Fibroblast of lung (primary cell): ENCODE measurements around the gene STK11IP. TPM values are rescaled to one million over a fixed set of nuclear protein-coding genes. Genes with fewer than 3 reads are reported as not detected.

ENCODE experiments used
- DNase-seq, 2 donors: peaks; one replicate each; pipeline versions ENCODE4 v3.0.0 to v3.0.0-alpha.2; 2010; ENCODE audit warnings: low read depth in 2 of 2
- H2AFZ ChIP-seq: 2 replicates; pipeline ENCODE4 v1.5.1; 2012; ENCODE audit warnings: low read length, control low read depth, inconsistent platforms
- H3K27ac ChIP-seq: 2 replicates; pipeline ENCODE4 v1.5.1; 2011; ENCODE audit warnings: low read length, control low read depth; ENCODE audit not compliant: insufficient read depth
- H3K27me3 ChIP-seq: 2 replicates; pipeline ENCODE4 v1.5.1; 2011; ENCODE audit warnings: mild to moderate bottlenecking, low read length; ENCODE audit not compliant: control insufficient read depth, insufficient read depth
- H3K36me3 ChIP-seq: 2 replicates; pipeline ENCODE4 v1.5.1; 2011; ENCODE audit warnings: low read length; ENCODE audit not compliant: control insufficient read depth, insufficient read depth
- H3K4me1 ChIP-seq: 2 replicates; pipeline ENCODE4 v1.5.1; 2011; ENCODE audit warnings: low read length; ENCODE audit not compliant: control insufficient read depth, insufficient read depth; ENCODE audit errors: extremely low read depth
- H3K4me2 ChIP-seq: 2 replicates; pipeline ENCODE4 v1.5.1; 2011; ENCODE audit warnings: low read length, control low read depth; ENCODE audit not compliant: insufficient read depth; ENCODE audit errors: extremely low read depth
- H3K4me3 ChIP-seq, 4 experiments: fragments of 200-600 bp in 1 of 4; sonication (generic) in 1 of 4; replicated peaks in 1 of 4; 2 replicates each; pipeline ENCODE4 v1.5.1; 2011 to 2016; ENCODE audit warnings: low read length in 4 of 4, low read depth in 3 of 4, mild to moderate bottlenecking in 3 of 4, control low read depth in 2 of 4, inconsistent platforms in 1 of 4, mixed read lengths in 1 of 4; ENCODE audit not compliant: insufficient read depth in 1 of 4; ENCODE audit errors: control extremely low read depth in 1 of 4
- H3K79me2 ChIP-seq: 2 replicates; pipeline ENCODE4 v1.5.1; 2012; ENCODE audit warnings: mild to moderate bottlenecking, low read length, inconsistent platforms; ENCODE audit not compliant: control insufficient read depth, insufficient read depth
- H3K9ac ChIP-seq: 2 replicates; pipeline ENCODE4 v1.5.1; 2011; ENCODE audit warnings: mild to moderate bottlenecking, low read length, control low read depth; ENCODE audit not compliant: insufficient read depth
- H3K9me3 ChIP-seq: 2 replicates; pipeline ENCODE4 v1.5.1; 2012; ENCODE audit warnings: low read depth, low read length; ENCODE audit not compliant: control insufficient read depth, insufficient read depth
- H4K20me1 ChIP-seq: 2 replicates; pipeline ENCODE4 v1.5.1; 2011; ENCODE audit warnings: low read length; ENCODE audit not compliant: control insufficient read depth, insufficient read depth; ENCODE audit errors: extremely low read depth
- EZH2 ChIP-seq: IDR thresholded peaks from 2 replicates; pipeline ENCODE4 v1.5.1; 2012; ENCODE audit warnings: low read length, control low read depth, mild to moderate bottlenecking; ENCODE audit errors: missing control alignments
- polyA plus RNA-seq, 2 donors: library from polyadenylated mRNA; depleted of rRNA in 1 of 2; stranded (reverse) in 1 of 2; unstranded in 1 of 2; fragments of >200 nt; gene quantifications; 2 replicates each; pipeline ENCODE4 v1.2.1, GENCODE V29; 2011 to 2012; ENCODE audit warnings: missing spikeins in 1 of 2
- total RNA-seq: library from RNA; depleted of rRNA; stranded (reverse); fragments of >200 nt; gene quantifications from 2 replicates; pipeline ENCODE4 v1.2.1, GENCODE V29; 2014
- TF ChIP-seq, protein P1 (sequence below), 2 donors: IDR thresholded peaks in 1 of 2; conservative IDR thresholded peaks in 1 of 2; 1 replicate in 1 of 2; 2 replicates in 1 of 2; pipeline ENCODE4 v1.5.1; 2011 to 2012; ENCODE audit warnings: low read length in 2 of 2, control low read depth in 1 of 2, inconsistent platforms in 1 of 2, low read depth in 1 of 2, mild to moderate bottlenecking in 1 of 2

The STK11IP gene
- total and polyA plus RNA-seq, 2 donors (not counting 1 experiment from before 2014, with no cell fraction given) = 5.6 to 16.8 TPM

DNA sequence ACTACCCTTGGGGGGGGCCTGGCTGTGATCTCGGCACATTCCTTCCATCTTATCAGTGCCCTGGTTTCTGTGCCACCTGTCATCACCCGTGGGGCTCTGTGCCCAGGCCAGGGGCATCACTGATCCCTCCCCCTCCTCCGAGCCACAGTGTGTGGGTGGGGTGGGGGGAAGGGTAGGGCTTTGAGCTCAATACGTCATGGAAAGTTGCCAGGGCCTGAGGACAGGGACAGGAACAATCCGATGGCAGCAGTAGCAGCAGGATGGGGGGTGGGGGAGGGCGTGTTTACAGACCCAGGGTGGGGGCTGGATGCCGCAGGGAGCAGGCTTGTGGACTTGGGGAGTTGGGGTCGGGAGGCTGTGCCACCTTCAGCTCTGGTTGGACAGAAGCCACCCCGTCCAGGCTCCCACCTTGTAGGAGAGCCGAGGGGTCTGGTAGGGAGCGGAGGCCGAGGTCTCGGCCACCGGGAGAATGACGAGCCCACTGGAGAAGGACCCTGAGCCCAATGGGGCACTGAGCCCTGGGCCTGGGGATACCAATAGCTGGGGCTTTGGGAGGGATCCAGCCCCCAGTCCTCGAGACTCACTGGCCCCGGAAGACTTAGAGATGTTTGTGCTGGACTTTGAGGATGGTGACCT, 33.2 kb downstream of the STK11IP start:
- Histone ChIP-seq H3K27ac (no peak overlapping the region), H3K9ac (no peak overlapping the region), H2AFZ (no peak overlapping the region), H3K79me2 (no peaks in the 10 kb centered on the region), H4K20me1 (no peaks in the 10 kb centered on the region), H3K4me2 (no peak overlapping the region), H3K36me3 (no peaks in the 10 kb centered on the region), H3K4me1 (no peaks in the 10 kb centered on the region), H3K4me3 (no peak overlapping the region), H3K27me3 (peaks cover 5% of the 10 kb centered on the region), H3K9me3 (no peaks in the 10 kb centered on the region)
- no peak for DNase-seq
- no peak for TF ChIP-seq EZH2
- TF ChIP-seq, protein P1, sequence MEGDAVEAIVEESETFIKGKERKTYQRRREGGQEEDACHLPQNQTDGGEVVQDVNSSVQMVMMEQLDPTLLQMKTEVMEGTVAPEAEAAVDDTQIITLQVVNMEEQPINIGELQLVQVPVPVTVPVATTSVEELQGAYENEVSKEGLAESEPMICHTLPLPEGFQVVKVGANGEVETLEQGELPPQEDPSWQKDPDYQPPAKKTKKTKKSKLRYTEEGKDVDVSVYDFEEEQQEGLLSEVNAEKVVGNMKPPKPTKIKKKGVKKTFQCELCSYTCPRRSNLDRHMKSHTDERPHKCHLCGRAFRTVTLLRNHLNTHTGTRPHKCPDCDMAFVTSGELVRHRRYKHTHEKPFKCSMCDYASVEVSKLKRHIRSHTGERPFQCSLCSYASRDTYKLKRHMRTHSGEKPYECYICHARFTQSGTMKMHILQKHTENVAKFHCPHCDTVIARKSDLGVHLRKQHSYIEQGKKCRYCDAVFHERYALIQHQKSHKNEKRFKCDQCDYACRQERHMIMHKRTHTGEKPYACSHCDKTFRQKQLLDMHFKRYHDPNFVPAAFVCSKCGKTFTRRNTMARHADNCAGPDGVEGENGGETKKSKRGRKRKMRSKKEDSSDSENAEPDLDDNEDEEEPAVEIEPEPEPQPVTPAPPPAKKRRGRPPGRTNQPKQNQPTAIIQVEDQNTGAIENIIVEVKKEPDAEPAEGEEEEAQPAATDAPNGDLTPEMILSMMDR (conservative IDR thresholded peaks at IDR 0.05 in 1 of 2, IDR thresholded peaks at IDR 0.05 in 1 of 2; ENCODE audit: low read depth in 1 of 2, low read length in 2 of 2) = no peak

DNA sequence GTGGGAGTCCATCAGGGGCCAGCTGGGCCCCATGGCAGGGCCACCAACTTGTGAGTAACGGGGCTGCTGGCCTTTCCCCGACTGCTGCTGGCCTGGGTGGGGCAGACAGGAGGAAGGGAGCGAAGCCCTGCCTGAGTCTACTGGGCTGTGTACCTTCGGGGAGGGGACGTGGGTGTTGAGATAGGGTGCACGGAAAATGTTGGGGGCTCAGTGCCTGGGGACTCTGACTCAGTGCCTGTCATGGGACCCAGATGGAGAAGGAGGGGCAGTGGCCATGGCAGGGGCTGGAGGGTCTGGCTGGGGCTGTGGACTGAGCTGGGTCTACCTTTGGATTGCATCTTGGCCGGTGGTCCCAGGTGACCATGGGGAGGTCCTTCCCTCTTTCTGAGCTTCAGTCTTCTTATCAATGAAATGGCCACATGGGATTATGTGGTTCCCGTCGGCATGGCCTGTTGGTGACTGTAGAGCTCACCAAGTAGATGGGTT, 33.8 kb downstream of the STK11IP start:
- Histone ChIP-seq H3K79me2 (no peaks in the 10 kb centered on the region), H3K4me3 (no peak overlapping the region), H3K4me1 (no peaks in the 10 kb centered on the region), H4K20me1 (no peaks in the 10 kb centered on the region), H3K27ac (no peak overlapping the region), H3K9ac (no peak overlapping the region), H3K36me3 (no peaks in the 10 kb centered on the region), H3K4me2 (no peak overlapping the region), H3K27me3 (peaks cover 5% of the 10 kb centered on the region), H3K9me3 (no peaks in the 10 kb centered on the region), H2AFZ (no peak overlapping the region)
- TF ChIP-seq, protein P1 (conservative IDR thresholded peaks at IDR 0.05 in 1 of 2, IDR thresholded peaks at IDR 0.05 in 1 of 2; ENCODE audit: low read depth in 1 of 2, low read length in 2 of 2) = no peak
- no peak for TF ChIP-seq EZH2
- no peak for DNase-seq

GRCh38 chr2:219631904-219632759, 34.5 kb downstream of the STK11IP start:
- H3K4me3 ChIP-seq = no peak overlapping the region
- H3K27ac ChIP-seq = no peak overlapping the region
- no peaks in the 10 kb centered on the region for H3K9me3 ChIP-seq
- TF ChIP-seq EZH2 = no peak
- TF ChIP-seq, protein P1 (conservative IDR thresholded peaks at IDR 0.05 in 1 of 2, IDR thresholded peaks at IDR 0.05 in 1 of 2; ENCODE audit: low read depth in 1 of 2, low read length in 2 of 2) = no peak
- DNase-seq = no peak
- H3K9ac ChIP-seq = no peak overlapping the region
- H4K20me1 ChIP-seq = no peaks in the 10 kb centered on the region
- no peak overlapping the region for H3K4me2 ChIP-seq
- H3K27me3 ChIP-seq = peaks cover under 1% of the 10 kb centered on the region
- no peaks in the 10 kb centered on the region for H3K79me2 ChIP-seq
- H2AFZ ChIP-seq = no peak overlapping the region
- H3K36me3 ChIP-seq = no peaks in the 10 kb centered on the region
- no peaks in the 10 kb centered on the region for H3K4me1 ChIP-seq
